NB4 (cell line): ENCODE data around the gene TSPAN4.

ENCODE experiments used
- DNase-seq: peaks from one replicate; pipeline ENCODE4 v3.0.0; 2010; ENCODE audit warnings: low read depth
- H3K4me3 ChIP-seq: one replicate; pipeline ENCODE4 v1.5.1; 2011; ENCODE audit warnings: mild to moderate bottlenecking, low read depth, low read length, moderate library complexity
- CTCF ChIP-seq: IDR thresholded peaks from one replicate; pipeline ENCODE4 v1.5.1; 2012; ENCODE audit warnings: low read depth, low read length
- MAX ChIP-seq: IDR thresholded peaks from 2 replicates; pipeline ENCODE4 v1.6.1; 2011; ENCODE audit warnings: low read depth, low read length
- MYC ChIP-seq: IDR thresholded peaks from 2 replicates; pipeline ENCODE4 v1.6.1; 2011; ENCODE audit warnings: low read depth, low read length
- POLR2A ChIP-seq: IDR thresholded peaks from 2 replicates; pipeline ENCODE4 v1.6.1; 2011; ENCODE audit warnings: mild to moderate bottlenecking; ENCODE audit not compliant: insufficient read length; ENCODE audit errors: extremely low read depth

The TSPAN4 gene

GRCh38 chr11:849104-849824, 6.6 kb downstream of the TSPAN4 start:
- no peak overlapping the region for H3K4me3 ChIP-seq
- DNase-seq = no peak

GRCh38 chr11:849951-850774, 7.5 kb downstream of the TSPAN4 start:
- no peak for TF ChIP-seq MAX
- TF ChIP-seq MYC = no peak
- TF ChIP-seq CTCF = no peak
- no peak for TF ChIP-seq POLR2A
- H3K4me3 ChIP-seq = no peak overlapping the region
- no peak for DNase-seq

More at GRCh38 chr11:849104-849824, 6.6 kb downstream of the TSPAN4 start:
- TF ChIP-seq MYC = no peak
- TF ChIP-seq MAX = no peak
- TF ChIP-seq CTCF = no peak
- TF ChIP-seq POLR2A = no peak

- no peak for DNase-seq
Measured at GRCh38 chr11:850775-851763, 8.4 kb downstream of the TSPAN4 start.

GRCh38 chr11:852762-853161, 10.1 kb downstream of the TSPAN4 start:
- no peak for TF ChIP-seq MYC
- TF ChIP-seq MAX = no peak
- TF ChIP-seq CTCF = no peak
- TF ChIP-seq POLR2A = no peak
- H3K4me3 ChIP-seq = no peak overlapping the region
- no peak for DNase-seq

More at GRCh38 chr11:850775-851763, 8.4 kb downstream of the TSPAN4 start:
- TF ChIP-seq POLR2A = no peak
- H3K4me3 ChIP-seq = no peak overlapping the region

GRCh38 chr11:853682-854448, 11.2 kb downstream of the TSPAN4 start:
- no peak overlapping the region for H3K4me3 ChIP-seq
- TF ChIP-seq POLR2A (no peak), MAX (no peak), MYC (no peak), CTCF (no peak)
- DNase-seq = no peak
